Activated CD4-positive, alpha-beta T cell treated with anti-CD3 and anti-CD28 coated beads, Interleukin-2, Interleukin-4, amounts not matched to agents 100 ng/mL and 50 ng/mL, durations not matched to agents 16 hours and 8 hours (primary cell): Measurements from ENCODE around the gene CPNE5.

Experiments
- DNase-seq: peaks from one replicate; pipeline ENCODE4 v3.0.0-alpha.2; 2020; ENCODE audit warnings: low spot score

CPNE5 gene

GRCh38 chr6:36702656-36703055, 136.6 kb downstream of the CPNE5 start:
- DNase-seq, result no peak

- no peak for DNase-seq
These were observed 137.7 kb downstream of the CPNE5 start for GRCh38 chr6:36701401-36701991.

- no peak for DNase-seq
These were observed 138.4 kb downstream of the CPNE5 start for GRCh38 chr6:36700831-36701230.

- DNase-seq, result no peak
These were observed 139.0 kb downstream of the CPNE5 start for GRCh38 chr6:36700071-36700812.

- DNase-seq, result no peak
These were observed 139.9 kb downstream of the CPNE5 start for GRCh38 chr6:36699348-36699747.

GRCh38 chr6:36698871-36699271, 140.4 kb downstream of the CPNE5 start:
- no peak for DNase-seq

GRCh38 chr6:36698196-36698595, 141.0 kb downstream of the CPNE5 start:
- DNase-seq, result no peak

- DNase-seq, result no peak
These were observed 141.8 kb downstream of the CPNE5 start, which contains the start of gene RAB44 for GRCh38 chr6:36697481-36697903. TSS of gene RAB44 (plus strand) at chr6:36697826. CDS start at chr6:36704236, 6,410 bp downstream.

GRCh38 chr6:36695414-36695813, 143.8 kb downstream of the CPNE5 start:
- DNase-seq, result peak; percentile 78

GRCh38 chr6:36694616-36695015, 144.6 kb downstream of the CPNE5 start:
- DNase-seq, result no peak

GRCh38 chr6:36692861-36693702, 146.2 kb downstream of the CPNE5 start:
- DNase-seq, result no peak

- peak; percentile 39 for DNase-seq
These were observed 147.0 kb downstream of the CPNE5 start for GRCh38 chr6:36692220-36692619.

GRCh38 chr6:36691612-36692011, 147.6 kb downstream of the CPNE5 start:
- no peak for DNase-seq

GRCh38 chr6:36691011-36691410, 148.2 kb downstream of the CPNE5 start:
- DNase-seq, result no peak
